22Rv1 (cell line): ENCODE measurements around the gene BPIFB6.

ENCODE experiments used
- H3K27ac ChIP-seq: fragments of 450-650 bp; 2 replicates; pipeline ENCODE4 v1.5.1; 2017
- ZFX ChIP-seq: fragments of 450-650 bp; IDR thresholded peaks from 2 replicates; pipeline ENCODE4 v1.6.1; 2017; ENCODE audit warnings: antibody characterized with exemption, borderline replicate concordance
- TF ChIP-seq, protein P1 (sequence below): fragments of 450-650 bp; IDR thresholded peaks from 2 replicates; pipeline ENCODE4 v1.5.1; 2017; ENCODE audit warnings: mild to moderate bottlenecking

The BPIFB6 gene

GRCh38 chr20:33014336-33015113 is 16.9 kb upstream of the BPIFB6 start:
- H3K27ac ChIP-seq = no peak overlapping the region
- no peak for TF ChIP-seq ZFX
- TF ChIP-seq, protein P1, sequence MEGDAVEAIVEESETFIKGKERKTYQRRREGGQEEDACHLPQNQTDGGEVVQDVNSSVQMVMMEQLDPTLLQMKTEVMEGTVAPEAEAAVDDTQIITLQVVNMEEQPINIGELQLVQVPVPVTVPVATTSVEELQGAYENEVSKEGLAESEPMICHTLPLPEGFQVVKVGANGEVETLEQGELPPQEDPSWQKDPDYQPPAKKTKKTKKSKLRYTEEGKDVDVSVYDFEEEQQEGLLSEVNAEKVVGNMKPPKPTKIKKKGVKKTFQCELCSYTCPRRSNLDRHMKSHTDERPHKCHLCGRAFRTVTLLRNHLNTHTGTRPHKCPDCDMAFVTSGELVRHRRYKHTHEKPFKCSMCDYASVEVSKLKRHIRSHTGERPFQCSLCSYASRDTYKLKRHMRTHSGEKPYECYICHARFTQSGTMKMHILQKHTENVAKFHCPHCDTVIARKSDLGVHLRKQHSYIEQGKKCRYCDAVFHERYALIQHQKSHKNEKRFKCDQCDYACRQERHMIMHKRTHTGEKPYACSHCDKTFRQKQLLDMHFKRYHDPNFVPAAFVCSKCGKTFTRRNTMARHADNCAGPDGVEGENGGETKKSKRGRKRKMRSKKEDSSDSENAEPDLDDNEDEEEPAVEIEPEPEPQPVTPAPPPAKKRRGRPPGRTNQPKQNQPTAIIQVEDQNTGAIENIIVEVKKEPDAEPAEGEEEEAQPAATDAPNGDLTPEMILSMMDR = no peak

GRCh38 chr20:33015114-33015484 is 16.3 kb upstream of the BPIFB6 start:
- no peak overlapping the region for H3K27ac ChIP-seq
- no peak for TF ChIP-seq ZFX
- TF ChIP-seq, protein P1 = no peak

- TF ChIP-seq, protein P1 = no peak
- no peak for TF ChIP-seq ZFX
- H3K27ac ChIP-seq = no peak overlapping the region
These were observed 15.5 kb upstream of the BPIFB6 start for GRCh38 chr20:33015700-33016580.

DNA sequence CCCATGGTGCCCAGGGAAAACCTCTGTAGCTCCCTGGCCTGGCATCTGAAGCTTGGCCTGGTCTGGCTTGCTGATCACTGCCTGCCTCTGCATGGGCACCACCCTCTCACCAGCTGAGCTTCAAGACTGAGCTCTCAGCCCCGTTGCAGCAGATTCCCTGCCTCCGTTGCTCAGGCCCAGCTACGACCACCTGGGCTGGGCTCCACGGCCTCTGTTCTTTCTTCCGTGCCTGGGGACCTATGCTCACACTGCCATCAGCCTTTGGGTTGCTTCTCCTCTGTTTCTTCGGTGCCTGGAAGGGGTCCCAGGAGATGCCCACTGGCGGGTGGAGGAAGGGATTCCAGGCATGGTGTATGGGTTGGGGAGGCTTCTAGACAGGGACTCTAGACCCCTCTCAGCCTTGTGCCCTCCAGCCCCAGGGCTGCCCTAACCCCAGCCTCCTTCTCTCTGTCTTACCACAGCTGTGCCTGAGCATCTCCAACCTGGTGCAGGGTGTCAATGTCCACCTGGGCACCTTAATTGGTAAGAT is 14.8 kb upstream of the BPIFB6 start:
- no peak overlapping the region for H3K27ac ChIP-seq
- TF ChIP-seq ZFX = no peak
- TF ChIP-seq, protein P1 = no peak

DNA sequence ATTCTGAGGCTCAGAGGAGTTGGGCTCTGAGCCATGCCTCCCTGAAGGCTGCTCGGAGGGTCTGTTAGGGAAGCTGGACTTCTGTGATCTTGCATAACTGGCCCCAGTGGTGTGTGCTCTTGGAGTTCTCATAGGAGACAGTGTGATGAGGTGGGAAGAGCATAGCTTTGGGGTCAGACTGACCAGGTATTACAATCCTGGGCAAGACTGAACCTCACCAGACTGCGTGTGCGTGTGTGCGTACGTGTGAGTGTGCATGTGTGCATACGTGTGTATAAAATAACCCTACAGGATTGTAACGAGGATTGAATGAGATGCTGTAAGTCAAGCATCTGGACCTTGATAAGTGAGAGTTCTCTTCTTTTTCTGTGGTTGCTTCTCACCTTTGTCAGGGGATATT is 13.9 kb upstream of the BPIFB6 start:
- TF ChIP-seq, protein P1 = no peak
- no peak for TF ChIP-seq ZFX
- H3K27ac ChIP-seq = no peak overlapping the region

GRCh38 chr20:33018169-33018931 is 13.1 kb upstream of the BPIFB6 start:
- H3K27ac ChIP-seq = no peak overlapping the region
- TF ChIP-seq, protein P1 = no peak
- no peak for TF ChIP-seq ZFX
